Caco-2 (cell line): ENCODE results near the gene DNAJA2. TPM values are rescaled to one million over a fixed set of nuclear protein-coding genes. Genes with fewer than 3 reads are reported as not detected.
"Not testable (repeated sequence)": the region's sequence is repeated elsewhere in the genome, so short reads cannot be mapped to it uniquely, and the experiment has no call there.

Experiments
- BruUV-seq: library from RNA; stranded (reverse); fragments of 400-500 nt; replicated peaks from 2 replicates; lab custom pipeline; 2021; lab: Mats Ljungman, UMichigan
- CTCF ChIA-PET: fragments of 300-600 bp; sonication (Branson Sonifier 250); formaldehyde crosslinking; loops from one replicate; lab custom pipeline; 2022; ENCODE audit warnings: antibody characterized with exemption; lab: Charles Lee
- POLR2A ChIA-PET: fragments of 300-600 bp; sonication (Branson Sonifier 250); formaldehyde crosslinking; loops from one replicate; lab custom pipeline; 2022; ENCODE audit warnings: antibody characterized with exemption; lab: Charles Lee
- DNase-seq, 2 experiments: peaks; one replicate each; pipeline versions ENCODE4 v3.0.0 to v3.0.0-alpha.2; 2020 to 2022
- H3K27me3 ChIP-seq: replicated peaks from 2 replicates; pipeline ENCODE4 v1.6.0; 2011; ENCODE audit warnings: low read length; ENCODE audit not compliant: control insufficient read depth, insufficient read depth
- H3K36me3 ChIP-seq: 2 replicates; pipeline ENCODE4 v1.5.1; 2011; ENCODE audit warnings: low read length; ENCODE audit not compliant: control insufficient read depth, insufficient read depth
- H3K4me1 ChIP-seq: fragments of 250-450 bp; sonication (Bioruptor Pico); 2 replicates; pipeline ENCODE4 v1.5.1; 2020; ENCODE audit warnings: mild to moderate bottlenecking
- H3K4me3 ChIP-seq: 2 replicates; pipeline ENCODE4 v1.5.1; 2011; ENCODE audit warnings: low read depth, mild to moderate bottlenecking, control low read depth, low read length
- H3K9me3 ChIP-seq: fragments of 250-450 bp; sonication (Bioruptor Pico); 2 replicates; pipeline ENCODE4 v1.5.1; 2020; ENCODE audit warnings: mild to moderate bottlenecking, moderate library complexity
- H3K27ac Mint-ChIP-seq: one replicate; pipeline ENCODE4 v1.8.0; 2022; ENCODE audit warnings: mixed read lengths; ENCODE audit not compliant: unreplicated experiment
- H3K27me3 Mint-ChIP-seq: one replicate; pipeline ENCODE4 v1.8.0; 2022; ENCODE audit warnings: mixed read lengths; ENCODE audit not compliant: insufficient read depth, unreplicated experiment
- H3K36me3 Mint-ChIP-seq: one replicate; pipeline ENCODE4 v1.8.0; 2022; ENCODE audit warnings: mild to moderate bottlenecking, mixed read lengths; ENCODE audit not compliant: insufficient read depth, unreplicated experiment
- H3K4me1 Mint-ChIP-seq: one replicate; pipeline ENCODE4 v1.8.0; 2022; ENCODE audit warnings: low read depth, mixed read lengths; ENCODE audit not compliant: unreplicated experiment
- H3K4me3 Mint-ChIP-seq: one replicate; pipeline ENCODE4 v1.8.0; 2022; ENCODE audit warnings: mild to moderate bottlenecking, moderate library complexity, mixed read lengths; ENCODE audit not compliant: unreplicated experiment
- H3K9me3 Mint-ChIP-seq: one replicate; pipeline ENCODE4 v1.8.0; 2022; ENCODE audit warnings: mixed read lengths; ENCODE audit not compliant: unreplicated experiment
- CTCF ChIP-seq, 2 experiments: fragments of 200-600 bp in 1 of 2; IDR thresholded peaks; 1 replicate in 1 of 2; 2 replicates in 1 of 2; pipeline versions ENCODE4 v1.5.1 to v1.8.0; 2011 to 2022; ENCODE audit warnings: antibody characterized with exemption in 1 of 2, control low read depth in 1 of 2, inconsistent platforms in 1 of 2, low read depth in 1 of 2, low read length in 1 of 2, mild to moderate bottlenecking in 1 of 2, moderate library complexity in 1 of 2; ENCODE audit not compliant: insufficient read depth in 1 of 2, severe bottlenecking in 1 of 2, unreplicated experiment in 1 of 2
- intact Hi-C: fragments of 100-400 bp; cut with micrococcal nuclease; formaldehyde crosslinking; loops from one replicate; pipeline ENCODE4 v1.10.0; 2022; ENCODE audit not compliant: unreplicated experiment
- total RNA-seq: library from RNA; stranded (reverse); gene quantifications from 2 replicates; pipeline ENCODE4 v1.2.3, GENCODE V29; 2022

Gene DNAJA2
- total RNA-seq, 1 experiment from 2014 or later = 56.2 TPM

GRCh38 chr16:47013910-47014309 lies 40.4 kb upstream of the DNAJA2 start:
- ChIA-PET POLR2A (no interaction called here), CTCF (no interaction called here)
- no peaks in the 10 kb centered on the region for H3K36me3 Mint-ChIP-seq
- Histone ChIP-seq H3K9me3 (no peaks in the 10 kb centered on the region), H3K4me3 (no peak overlapping the region), H3K27me3 (no peaks in the 10 kb centered on the region), H3K4me1 (no peaks in the 10 kb centered on the region), H3K36me3 (no peaks in the 10 kb centered on the region)
- intact Hi-C loops = no loop called here
- H3K9me3 Mint-ChIP-seq = no peaks in the 10 kb centered on the region
- TF ChIP-seq CTCF (IDR thresholded peaks at IDR 0.05; ENCODE audit: insufficient read depth in 1 of 2, low read depth in 1 of 2, low read length in 1 of 2, severe bottlenecking in 1 of 2, unreplicated experiment in 1 of 2) = no peak
- BruUV-seq = no TSS peak
- no peaks in the 10 kb centered on the region for H3K27me3 Mint-ChIP-seq
- no peaks in the 10 kb centered on the region for H3K4me1 Mint-ChIP-seq
- H3K27ac Mint-ChIP-seq = no peak overlapping the region
- no peak for DNase-seq
- no peak overlapping the region for H3K4me3 Mint-ChIP-seq

GRCh38 chr16:47013172-47013571 lies 39.7 kb upstream of the DNAJA2 start:
- ChIA-PET POLR2A (no interaction called here), CTCF (no interaction called here)
- Histone ChIP-seq H3K27me3 (no peaks in the 10 kb centered on the region), H3K9me3 (no peaks in the 10 kb centered on the region), H3K36me3 (no peaks in the 10 kb centered on the region), H3K4me1 (no peaks in the 10 kb centered on the region), H3K4me3 (no peak overlapping the region)
- Mint-ChIP-seq H3K4me3 (no peak overlapping the region), H3K9me3 (no peaks in the 10 kb centered on the region), H3K4me1 (no peaks in the 10 kb centered on the region), H3K36me3 (no peaks in the 10 kb centered on the region), H3K27ac (no peak overlapping the region), H3K27me3 (no peaks in the 10 kb centered on the region)
- intact Hi-C loops = no loop called here
- no peak for TF ChIP-seq CTCF (IDR thresholded peaks at IDR 0.05; ENCODE audit: insufficient read depth in 1 of 2, low read depth in 1 of 2, low read length in 1 of 2, severe bottlenecking in 1 of 2, unreplicated experiment in 1 of 2)
- BruUV-seq = no TSS peak
- no peak for DNase-seq

GRCh38 chr16:47010812-47011211 lies 37.3 kb upstream of the DNAJA2 start:
- DNase-seq, H3K27me3 Mint-ChIP-seq, H3K4me1 ChIP-seq, POLR2A ChIA-PET, BruUV-seq, H3K4me3 Mint-ChIP-seq, intact Hi-C loops, H3K4me3 ChIP-seq, H3K27me3 ChIP-seq, H3K36me3 Mint-ChIP-seq, H3K9me3 Mint-ChIP-seq, H3K27ac Mint-ChIP-seq, H3K4me1 Mint-ChIP-seq, CTCF ChIA-PET, H3K9me3 ChIP-seq, H3K36me3 ChIP-seq: not testable (repeated sequence)

- no peak overlapping the region for H3K27ac Mint-ChIP-seq
- POLR2A ChIA-PET = no interaction called here
- no peaks in the 10 kb centered on the region for H3K27me3 ChIP-seq
- H3K36me3 ChIP-seq = no peaks in the 10 kb centered on the region
- CTCF ChIA-PET = no interaction called here
- H3K36me3 Mint-ChIP-seq = no peaks in the 10 kb centered on the region
- H3K4me3 Mint-ChIP-seq = no peak overlapping the region
- intact Hi-C loops = no loop called here
- H3K27me3 Mint-ChIP-seq = no peaks in the 10 kb centered on the region
- DNase-seq = no peak
- no peaks in the 10 kb centered on the region for H3K4me1 Mint-ChIP-seq
- no TSS peak for BruUV-seq
- TF ChIP-seq CTCF (IDR thresholded peaks at IDR 0.05; ENCODE audit: insufficient read depth in 1 of 2, low read depth in 1 of 2, low read length in 1 of 2, severe bottlenecking in 1 of 2, unreplicated experiment in 1 of 2) = no peak
- no peaks in the 10 kb centered on the region for H3K4me1 ChIP-seq
- no peak overlapping the region for H3K4me3 ChIP-seq
- H3K9me3 Mint-ChIP-seq = no peaks in the 10 kb centered on the region
- no peaks in the 10 kb centered on the region for H3K9me3 ChIP-seq
Measured at GRCh38 chr16:47008612-47009011, 35.1 kb upstream of the DNAJA2 start.
